Activated T-cell treated with anti-CD3 and anti-CD28 coated beads, Interleukin-2, amount 50 U/mL, for 72 hours (primary cell): ENCODE measurements around the gene GSX1. TPM values are rescaled to one million over a fixed set of nuclear protein-coding genes. Genes with fewer than 3 reads are reported as not detected.
"Not testable (repeated sequence)": the region's sequence is repeated elsewhere in the genome, so short reads cannot be mapped to it uniquely, and the experiment has no call there.

Experiments
- ATAC-seq, 2 donors: fragments of 150-1000 bp; cut with Tn5 transposase; replicated peaks in 1 of 2; 2 replicates each; pipeline ENCODE4 v1.10.0; 2021; ENCODE audit warnings: moderate library complexity in 2 of 2, mild to moderate bottlenecking in 1 of 2
- DNase-seq, 2 donors: peaks; one replicate each; pipeline ENCODE4 v3.0.0; 2021 to 2022; ENCODE audit warnings: mixed read lengths in 1 of 2
- H3K27ac Mint-ChIP-seq: one replicate; pipeline ENCODE4 v1.8.0; 2022; ENCODE audit warnings: mild to moderate bottlenecking, moderate library complexity, mixed read lengths
- H3K27me3 Mint-ChIP-seq: one replicate; pipeline ENCODE4 v1.8.0; 2022; ENCODE audit warnings: low read depth, mixed read lengths
- H3K36me3 Mint-ChIP-seq, 2 donors: one replicate each; pipeline ENCODE4 v1.8.0; 2022; ENCODE audit warnings: mixed read lengths in 2 of 2, mild to moderate bottlenecking in 1 of 2; ENCODE audit not compliant: insufficient read depth in 2 of 2
- H3K4me1 Mint-ChIP-seq: one replicate; pipeline ENCODE4 v1.8.0; 2022; ENCODE audit warnings: low read depth, mixed read lengths
- H3K4me3 Mint-ChIP-seq, 2 donors: one replicate each; pipeline ENCODE4 v1.8.0; 2022; ENCODE audit warnings: mild to moderate bottlenecking in 2 of 2, mixed read lengths in 2 of 2, moderate library complexity in 2 of 2
- H3K9me3 Mint-ChIP-seq, 2 donors: one replicate each; pipeline ENCODE4 v1.8.0; 2022; ENCODE audit warnings: mixed read lengths in 2 of 2
- total RNA-seq, 2 donors: library from RNA; stranded (reverse); gene quantifications; one replicate each; pipeline ENCODE4 v1.2.3, GENCODE V29; 2022

GSX1 gene
- not detected for total RNA-seq

DNA sequence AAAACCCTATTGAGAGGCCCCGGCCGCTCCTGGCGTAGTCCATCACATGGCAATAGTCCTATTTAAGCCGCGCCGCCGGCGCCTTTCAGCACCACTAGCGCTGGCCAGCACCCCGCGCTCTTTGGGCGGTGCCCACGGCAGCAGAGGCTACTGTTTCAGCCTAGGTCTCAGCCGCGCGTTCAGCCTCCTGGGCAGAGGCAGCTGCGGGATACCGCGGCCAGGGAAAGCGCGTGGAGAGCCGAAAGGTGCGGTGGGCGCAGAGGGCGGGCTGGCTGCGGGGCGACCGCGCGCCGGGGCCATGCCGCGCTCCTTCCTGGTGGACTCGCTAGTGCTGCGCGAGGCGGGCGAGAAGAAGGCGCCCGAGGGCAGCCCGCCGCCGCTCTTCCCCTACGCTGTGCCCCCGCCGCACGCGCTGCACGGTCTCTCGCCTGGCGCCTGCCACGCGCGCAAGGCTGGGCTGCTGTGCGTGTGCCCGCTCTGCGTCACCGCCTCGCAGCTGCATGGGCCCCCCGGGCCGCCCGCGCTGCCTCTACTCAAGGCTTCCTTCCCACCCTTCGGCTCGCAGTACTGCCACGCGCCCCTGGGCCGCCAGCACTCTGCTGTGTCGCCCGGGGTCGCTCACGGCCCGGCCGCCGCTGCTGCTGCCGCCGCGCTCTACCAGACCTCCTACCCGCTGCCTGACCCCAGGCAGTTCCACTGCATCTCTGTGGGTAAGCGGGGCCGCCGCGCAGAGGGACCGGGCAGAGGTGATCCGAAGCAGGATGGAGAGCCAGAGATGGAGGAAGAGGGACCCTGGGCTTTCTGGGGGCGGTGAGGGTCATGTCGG is at the start of gene GSX1:
GSX1 (plus strand) TSS at position 91 of the 826 bp plus-strand sequence; CDS start at position 299, 208 bp downstream.
- Mint-ChIP-seq H3K4me3 (peak within 1 kb of the TSS; percentile 85 to 96), H3K4me1 (peaks cover 30% of the 10 kb centered on the region), H3K9me3 (no peaks in the 10 kb centered on the region), H3K36me3 (peaks cover 5 to 7% of the 10 kb centered on the region in 2 donors), H3K27me3 (peaks cover 89% of the 10 kb centered on the region), H3K27ac (no peak within 1 kb of the TSS)
- ATAC-seq: peak; percentile 82 to 83
- peak; percentile 64 to 68 for DNase-seq

DNA sequence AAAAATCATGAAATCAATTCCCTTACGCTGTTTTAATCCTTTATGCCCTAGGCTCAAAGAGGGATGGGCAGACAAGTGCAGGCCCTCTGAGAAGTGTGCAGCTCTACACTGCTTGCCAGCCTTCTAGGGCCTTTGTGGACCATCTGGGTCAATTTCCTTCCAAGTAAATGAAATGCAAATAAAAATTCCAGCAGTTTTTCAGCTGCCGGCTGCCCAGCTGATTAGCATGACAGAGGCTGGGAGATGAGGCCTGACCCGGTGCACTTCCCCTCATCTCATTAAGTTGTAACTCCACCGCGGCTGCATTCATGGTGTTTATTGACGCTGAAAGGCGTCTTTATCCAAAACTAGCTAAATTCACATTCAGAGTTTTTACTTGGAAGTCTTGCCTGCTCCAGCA is 47.5 kb upstream of the GSX1 start:
- Mint-ChIP-seq H3K9me3 (peaks cover 0 to 3% of the 10 kb centered on the region in 2 donors), H3K27ac (no peak overlapping the region), H3K27me3 (peaks cover 6% of the 10 kb centered on the region), H3K4me1 (no peaks in the 10 kb centered on the region), H3K4me3 (no peak overlapping the region), H3K36me3 (no peaks in the 10 kb centered on the region)
- DNase-seq (no peak), ATAC-seq (no peak)

DNA sequence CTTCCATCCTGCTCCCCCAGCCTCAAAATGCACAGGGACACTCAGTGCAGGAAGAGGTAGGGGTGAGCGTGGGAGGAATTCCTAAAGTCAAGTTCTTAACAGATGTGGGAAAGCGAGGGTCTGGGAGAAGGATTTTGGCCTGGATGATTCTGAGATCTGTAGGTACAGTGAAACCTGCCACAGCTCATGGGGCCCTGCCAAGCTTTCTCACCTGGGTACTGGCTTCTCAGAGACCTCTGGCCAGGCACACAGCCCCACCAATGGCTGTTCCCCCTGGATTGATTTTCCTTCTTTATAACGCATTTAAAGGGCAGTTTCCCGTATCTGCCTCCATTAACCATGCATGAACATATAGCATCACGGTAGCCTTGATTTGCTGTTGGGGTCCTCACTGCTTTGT is 47.0 kb upstream of the GSX1 start:
- H3K27me3 Mint-ChIP-seq: peaks cover 6% of the 10 kb centered on the region
- DNase-seq: no peak
- no peak overlapping the region for H3K27ac Mint-ChIP-seq
- ATAC-seq: no peak
- H3K9me3 Mint-ChIP-seq: peaks cover 0 to 3% of the 10 kb centered on the region in 2 donors
- H3K36me3 Mint-ChIP-seq: no peaks in the 10 kb centered on the region
- no peaks in the 10 kb centered on the region for H3K4me1 Mint-ChIP-seq
- no peak overlapping the region for H3K4me3 Mint-ChIP-seq

DNA sequence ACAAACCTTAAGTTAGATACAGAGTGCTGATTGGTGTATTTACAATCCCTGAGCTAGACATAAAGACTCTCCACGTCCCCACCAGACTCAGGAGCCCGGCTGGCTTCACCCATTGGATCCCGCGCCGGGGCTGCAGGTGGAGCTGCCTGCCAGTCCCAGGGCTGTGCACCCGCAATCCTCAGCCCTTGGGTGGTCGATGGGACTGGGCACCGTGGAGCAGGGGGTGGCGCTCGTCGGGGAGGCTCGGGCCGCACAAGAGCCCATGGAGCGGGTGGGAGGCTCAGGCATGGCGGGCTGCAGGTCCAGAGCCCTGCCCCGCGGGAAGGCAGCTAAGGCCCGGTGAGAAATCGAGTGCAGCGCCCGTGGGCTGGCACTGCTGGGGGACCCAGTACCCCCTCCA is 44.1 kb upstream of the GSX1 start:
- not testable (repeated sequence) for H3K36me3 Mint-ChIP-seq, H3K27ac Mint-ChIP-seq, H3K9me3 Mint-ChIP-seq, DNase-seq, ATAC-seq, H3K4me1 Mint-ChIP-seq, H3K4me3 Mint-ChIP-seq
- H3K27me3 Mint-ChIP-seq: peaks cover 19% of the 10 kb centered on the region

DNA sequence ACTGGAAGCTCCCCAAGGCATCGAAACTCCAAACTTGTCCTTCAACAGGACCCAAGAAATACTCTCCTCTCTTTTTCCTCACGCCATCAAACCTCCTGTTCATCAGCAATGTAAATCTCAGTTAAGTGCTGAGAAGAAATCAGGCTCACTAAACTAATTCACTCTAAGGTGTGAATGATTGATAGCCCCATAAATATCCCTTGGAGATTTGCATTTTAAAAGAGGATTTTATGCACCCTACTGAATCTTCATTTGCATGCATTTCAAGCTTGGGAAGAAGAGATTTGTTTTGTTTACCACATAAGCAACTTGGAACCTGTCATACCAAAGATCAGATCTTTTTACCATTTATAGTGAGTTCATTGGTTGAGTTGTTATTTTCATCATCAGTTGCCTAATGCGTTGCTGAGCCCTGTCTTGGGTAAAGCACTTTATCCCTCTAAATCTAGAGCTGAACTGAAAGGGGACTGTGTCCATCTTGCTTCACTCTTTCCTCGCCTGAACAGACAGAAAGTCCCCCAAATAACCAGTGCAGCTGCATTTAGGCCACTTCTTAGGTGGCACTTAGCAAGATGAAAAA is 40.2 kb upstream of the GSX1 start:
- Mint-ChIP-seq H3K36me3 (peaks cover 0 to 1% of the 10 kb centered on the region in 2 donors), H3K27ac (no peak overlapping the region), H3K4me1 (no peaks in the 10 kb centered on the region), H3K9me3 (peaks cover under 1 to 2% of the 10 kb centered on the region in 2 donors), H3K27me3 (peaks cover 19% of the 10 kb centered on the region), H3K4me3 (no peak overlapping the region)
- no peak for ATAC-seq
- DNase-seq: no peak

DNA sequence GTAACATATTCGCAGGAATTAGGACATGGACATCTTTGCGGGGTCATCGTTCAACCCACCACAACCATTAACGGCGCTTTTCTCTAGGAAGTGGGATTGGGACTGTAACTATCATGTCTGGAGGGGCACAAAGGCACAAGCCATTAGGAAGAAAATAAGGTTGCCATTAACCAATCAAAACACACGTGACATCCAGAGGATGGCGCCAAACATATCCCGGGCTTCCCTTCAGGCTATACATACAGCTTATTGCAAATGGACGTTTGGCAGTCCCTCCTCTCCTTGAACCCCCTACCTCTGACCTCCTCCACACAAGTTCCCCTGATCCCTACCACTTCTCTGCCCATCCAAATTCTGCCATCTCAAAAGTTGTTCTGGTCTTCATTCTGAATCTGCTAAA is 26.6 kb upstream of the GSX1 start:
- H3K36me3 Mint-ChIP-seq: no peaks in the 10 kb centered on the region
- H3K9me3 Mint-ChIP-seq: no peaks in the 10 kb centered on the region
- H3K27ac Mint-ChIP-seq: no peak overlapping the region
- ATAC-seq (no peak), DNase-seq (no peak)
- peaks cover 28% of the 10 kb centered on the region for H3K27me3 Mint-ChIP-seq
- no peak overlapping the region for H3K4me3 Mint-ChIP-seq
- no peaks in the 10 kb centered on the region for H3K4me1 Mint-ChIP-seq

DNA sequence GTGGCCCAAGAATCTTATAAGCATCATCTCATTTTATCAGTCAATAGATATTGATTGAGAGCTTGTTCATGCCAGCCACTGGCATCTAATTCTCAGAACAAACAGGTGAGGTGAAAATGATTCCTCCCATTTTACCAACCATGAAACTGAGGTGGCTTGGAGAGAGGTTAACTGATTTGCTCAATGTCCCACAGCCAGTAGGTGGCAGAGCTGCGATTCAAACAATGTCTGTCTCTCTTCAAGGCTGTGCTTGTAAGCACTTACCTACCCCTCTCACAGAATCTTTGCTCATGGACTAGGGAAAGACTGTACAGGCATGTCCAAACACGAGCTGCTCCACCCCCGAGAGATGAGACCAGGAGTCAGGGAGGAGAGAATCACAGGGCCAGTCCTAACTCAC is 21.5 kb upstream of the GSX1 start:
- no peak overlapping the region for H3K4me3 Mint-ChIP-seq
- H3K36me3 Mint-ChIP-seq: no peaks in the 10 kb centered on the region
- peak; percentile 36 to 44 for ATAC-seq
- DNase-seq: peak in 1 of 2 donors; percentile 26
- no peaks in the 10 kb centered on the region for H3K4me1 Mint-ChIP-seq
- H3K27me3 Mint-ChIP-seq: peaks cover 48% of the 10 kb centered on the region
- no peaks in the 10 kb centered on the region for H3K9me3 Mint-ChIP-seq
- no peak overlapping the region for H3K27ac Mint-ChIP-seq

DNA sequence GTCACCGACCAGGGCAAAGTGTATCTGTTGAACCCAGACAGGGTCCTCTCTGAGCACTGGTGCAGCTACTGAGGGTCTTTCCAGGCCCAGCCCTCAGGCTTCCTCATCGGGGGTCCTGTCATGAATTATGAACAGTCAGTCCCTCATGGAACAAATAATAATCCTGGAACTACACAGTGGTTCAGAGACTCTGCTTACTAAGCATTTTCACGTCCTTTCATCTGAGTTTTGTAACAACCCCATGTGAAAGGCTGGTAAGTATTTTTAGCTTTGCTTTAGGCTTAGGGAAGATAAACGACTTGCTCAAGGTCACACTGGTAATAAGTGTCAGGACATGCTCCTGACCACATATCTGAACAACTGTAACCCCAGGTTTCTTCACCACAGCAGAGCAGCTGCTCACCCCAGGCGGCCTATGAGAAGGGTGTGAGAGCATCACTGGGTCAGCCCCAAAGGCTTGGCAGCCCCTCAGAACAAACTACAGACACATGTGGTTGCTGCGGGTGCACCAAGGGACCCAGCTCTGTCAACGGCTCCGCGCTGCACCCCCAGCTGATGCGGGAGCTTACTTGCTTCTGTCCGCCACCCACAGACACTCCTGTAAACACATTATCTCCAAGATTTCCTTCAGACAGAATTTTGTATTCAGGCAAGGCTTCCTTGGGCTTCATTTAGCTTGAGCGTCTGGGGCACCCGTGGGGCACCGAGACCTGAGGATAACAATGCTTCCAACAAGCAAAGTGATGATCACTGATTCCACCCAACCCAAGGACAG is 19.4 kb upstream of the GSX1 start:
- DNase-seq (no peak), ATAC-seq (no peak)
- no peaks in the 10 kb centered on the region for H3K36me3 Mint-ChIP-seq
- no peak overlapping the region for H3K27ac Mint-ChIP-seq
- no peaks in the 10 kb centered on the region for H3K4me1 Mint-ChIP-seq
- peaks cover 60% of the 10 kb centered on the region for H3K27me3 Mint-ChIP-seq
- no peak overlapping the region for H3K4me3 Mint-ChIP-seq
- no peaks in the 10 kb centered on the region for H3K9me3 Mint-ChIP-seq

DNA sequence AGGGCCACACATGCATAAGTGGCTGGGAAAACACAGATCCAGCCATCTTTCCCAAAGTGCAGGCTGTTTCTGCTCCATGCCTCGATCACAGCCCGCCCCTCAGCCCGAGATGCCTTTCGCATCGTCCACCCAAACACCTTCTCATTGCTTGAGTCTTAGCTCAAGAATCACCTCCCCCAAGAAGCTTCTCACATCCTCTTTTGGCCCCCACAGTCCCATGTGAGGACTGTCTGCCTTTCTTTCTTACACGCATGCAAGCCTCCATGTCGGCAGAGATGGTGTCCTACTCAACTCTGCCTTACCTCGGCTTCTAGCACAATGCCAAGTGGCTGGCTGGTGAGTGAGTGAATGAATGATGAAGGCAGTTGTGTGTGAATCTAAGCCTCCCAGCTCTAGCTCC is 18.1 kb upstream of the GSX1 start:
- H3K27ac Mint-ChIP-seq: no peak overlapping the region
- ATAC-seq (no peak), DNase-seq (no peak)
- peaks cover 63% of the 10 kb centered on the region for H3K27me3 Mint-ChIP-seq
- H3K4me3 Mint-ChIP-seq: no peak overlapping the region
- H3K4me1 Mint-ChIP-seq: no peaks in the 10 kb centered on the region
- no peaks in the 10 kb centered on the region for H3K9me3 Mint-ChIP-seq
- no peaks in the 10 kb centered on the region for H3K36me3 Mint-ChIP-seq

DNA sequence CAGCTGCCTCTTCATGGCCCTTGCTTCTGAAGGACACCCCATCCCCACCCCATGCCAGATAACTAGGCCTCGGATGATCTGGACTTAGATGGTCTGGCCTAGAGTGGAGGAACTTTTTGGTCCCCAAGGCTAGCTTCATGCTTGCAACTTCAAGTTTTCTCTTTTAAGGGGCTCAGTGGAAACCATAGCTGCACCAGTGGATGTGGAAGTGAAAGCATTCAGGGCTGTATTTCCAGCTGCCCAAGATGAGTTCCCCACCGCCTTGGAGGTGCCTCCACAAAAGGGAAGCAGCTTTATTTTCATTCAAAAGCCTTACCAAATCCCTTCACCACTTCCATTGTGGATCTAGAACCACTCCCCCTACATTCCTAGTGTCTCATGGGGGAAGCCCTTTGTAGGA is 17.6 kb upstream of the GSX1 start:
- no peak overlapping the region for H3K27ac Mint-ChIP-seq
- H3K36me3 Mint-ChIP-seq: no peaks in the 10 kb centered on the region
- no peaks in the 10 kb centered on the region for H3K4me1 Mint-ChIP-seq
- no peak for DNase-seq
- no peaks in the 10 kb centered on the region for H3K9me3 Mint-ChIP-seq
- ATAC-seq: no peak
- H3K4me3 Mint-ChIP-seq: no peak overlapping the region
- H3K27me3 Mint-ChIP-seq: peaks cover 63% of the 10 kb centered on the region

DNA sequence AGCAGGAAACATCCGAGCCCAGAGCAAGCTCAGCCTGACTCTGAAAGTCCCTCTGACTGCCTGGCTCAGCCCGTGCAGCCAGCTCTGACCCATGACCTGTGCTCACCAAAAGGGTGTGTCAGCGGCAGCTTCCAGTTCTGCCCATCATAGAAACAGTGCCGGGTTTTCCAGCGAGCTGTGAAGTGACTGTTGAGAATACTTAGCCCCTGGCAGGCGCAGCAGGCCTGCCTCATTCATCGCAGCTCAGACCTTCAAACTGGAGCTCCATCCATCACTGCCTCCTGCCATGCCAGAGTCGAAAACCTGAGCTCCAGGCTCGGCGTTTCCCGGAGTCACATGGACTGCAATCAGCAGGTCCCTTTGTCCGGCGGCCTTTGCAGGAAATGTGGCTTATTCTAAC is 16.3 kb upstream of the GSX1 start:
- no peak for ATAC-seq
- Mint-ChIP-seq H3K4me1 (no peaks in the 10 kb centered on the region), H3K9me3 (no peaks in the 10 kb centered on the region), H3K4me3 (no peak overlapping the region), H3K27ac (no peak overlapping the region), H3K27me3 (peaks cover 69% of the 10 kb centered on the region), H3K36me3 (no peaks in the 10 kb centered on the region)
- no peak for DNase-seq

DNA sequence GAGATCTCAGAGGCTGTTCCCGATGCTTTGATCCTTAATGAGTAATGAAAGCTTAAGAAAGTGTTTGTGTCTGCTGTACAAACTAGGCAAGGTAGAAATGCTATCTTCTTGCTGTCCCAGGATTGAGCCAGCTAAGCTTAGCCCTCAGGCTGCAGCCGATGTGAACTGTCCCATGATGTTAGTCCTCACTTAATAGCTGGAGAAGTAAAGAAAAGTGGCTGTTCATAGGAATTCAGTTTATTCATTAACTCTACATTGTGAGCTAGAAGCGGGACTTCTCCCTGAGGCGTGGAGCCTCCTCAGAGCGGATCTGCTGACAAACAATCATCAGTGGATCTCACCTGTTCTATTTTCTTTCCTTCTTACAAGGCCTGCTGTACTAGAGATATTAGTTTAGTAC is 10.1 kb upstream of the GSX1 start:
- no peaks in the 10 kb centered on the region for H3K9me3 Mint-ChIP-seq
- no peaks in the 10 kb centered on the region for H3K4me1 Mint-ChIP-seq
- ATAC-seq: no peak
- H3K4me3 Mint-ChIP-seq: no peak overlapping the region
- no peak for DNase-seq
- peaks cover 55% of the 10 kb centered on the region for H3K27me3 Mint-ChIP-seq
- no peak overlapping the region for H3K27ac Mint-ChIP-seq
- H3K36me3 Mint-ChIP-seq: no peaks in the 10 kb centered on the region

DNA sequence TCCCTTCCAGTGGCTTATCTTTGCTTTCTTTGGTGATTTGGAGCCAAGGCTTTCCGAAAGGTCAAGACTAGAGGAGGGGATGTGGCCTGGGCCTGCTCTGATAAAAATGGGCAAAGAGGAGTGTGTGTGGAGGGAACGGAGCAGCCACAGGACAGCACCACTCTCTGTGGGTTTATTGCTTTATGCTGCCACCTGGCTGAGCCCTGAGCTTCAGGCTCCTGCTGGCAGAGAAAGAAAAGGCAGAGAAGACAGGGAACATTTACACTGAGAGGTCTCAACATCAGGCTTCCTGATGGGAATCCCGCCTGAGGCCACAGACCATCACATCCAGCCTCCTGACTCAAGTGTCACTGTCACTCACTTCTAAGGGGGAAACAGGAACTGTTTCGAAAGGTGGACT is 9.2 kb upstream of the GSX1 start:
- Mint-ChIP-seq H3K27me3 (peaks cover 56% of the 10 kb centered on the region), H3K4me1 (no peaks in the 10 kb centered on the region), H3K4me3 (no peak overlapping the region), H3K27ac (no peak overlapping the region), H3K36me3 (peaks cover 0 to 2% of the 10 kb centered on the region in 2 donors), H3K9me3 (no peaks in the 10 kb centered on the region)
- DNase-seq (no peak), ATAC-seq (no peak)
